NAMALWA (cell line): ENCODE measurements around the gene FHAD1.

Experiments used
- DNase-seq: peaks from one replicate; pipeline ENCODE4 v3.0.0-alpha.2; 2015; ENCODE audit warnings: low spot score

FHAD1 gene

DNA sequence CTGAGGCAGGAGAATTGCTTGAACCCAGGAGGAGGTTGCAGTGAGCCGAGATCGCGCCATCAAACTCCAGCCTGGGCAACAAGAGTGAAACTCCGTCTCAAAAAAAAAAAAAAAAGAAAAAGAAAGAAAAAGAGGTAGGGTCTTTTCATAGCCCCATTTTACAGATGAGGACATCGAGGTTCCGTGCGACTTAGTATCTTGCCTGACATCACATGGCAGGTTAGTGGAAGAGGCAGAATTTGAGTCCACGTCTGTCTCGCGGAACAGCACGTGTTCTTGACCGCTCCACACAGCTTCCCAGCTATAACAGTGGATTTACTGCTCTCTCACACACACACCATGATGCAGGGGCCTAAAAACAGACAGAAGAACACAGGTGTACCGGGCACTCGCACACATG, 192.3 kb downstream of the FHAD1 start:
- no peak for DNase-seq

DNA sequence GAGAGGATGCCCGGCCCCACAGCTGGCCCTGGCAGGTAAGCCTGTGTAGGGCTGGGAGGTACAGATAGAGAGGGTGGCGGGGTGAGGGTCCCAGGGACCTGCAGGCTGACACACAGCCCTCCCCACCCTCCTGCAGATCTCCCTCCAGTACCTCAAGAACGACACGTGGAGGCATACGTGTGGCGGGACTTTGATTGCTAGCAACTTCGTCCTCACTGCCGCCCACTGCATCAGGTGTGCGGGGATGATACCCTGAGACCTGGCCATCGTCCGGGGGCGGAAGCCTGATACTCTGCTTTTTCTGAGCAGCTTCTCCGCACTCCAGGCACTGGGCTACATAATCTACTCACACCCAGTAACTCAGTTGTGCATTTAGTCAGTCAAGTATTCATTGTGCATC, 193.3 kb downstream of the FHAD1 start:
- no peak for DNase-seq

DNA sequence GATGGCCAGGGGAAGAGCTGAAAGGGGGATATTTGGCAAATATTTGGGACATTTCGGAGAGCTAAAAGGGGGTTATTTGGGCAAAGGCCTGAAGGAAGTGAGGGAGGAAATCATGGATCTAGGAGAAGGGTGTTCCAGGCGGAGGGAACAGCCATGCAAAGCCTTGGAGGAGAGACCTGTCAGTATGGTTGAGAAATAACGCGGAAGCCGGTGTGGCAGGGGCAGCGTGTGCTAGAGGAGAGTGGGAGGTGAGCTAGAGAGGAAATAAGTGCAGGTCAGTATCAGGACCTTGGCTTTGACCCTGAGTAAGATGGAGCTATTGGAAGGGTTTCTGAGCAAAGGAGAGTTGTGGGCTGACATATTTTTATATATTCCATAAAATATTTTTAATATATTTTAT, 194.2 kb downstream of the FHAD1 start:
- DNase-seq = no peak

DNA sequence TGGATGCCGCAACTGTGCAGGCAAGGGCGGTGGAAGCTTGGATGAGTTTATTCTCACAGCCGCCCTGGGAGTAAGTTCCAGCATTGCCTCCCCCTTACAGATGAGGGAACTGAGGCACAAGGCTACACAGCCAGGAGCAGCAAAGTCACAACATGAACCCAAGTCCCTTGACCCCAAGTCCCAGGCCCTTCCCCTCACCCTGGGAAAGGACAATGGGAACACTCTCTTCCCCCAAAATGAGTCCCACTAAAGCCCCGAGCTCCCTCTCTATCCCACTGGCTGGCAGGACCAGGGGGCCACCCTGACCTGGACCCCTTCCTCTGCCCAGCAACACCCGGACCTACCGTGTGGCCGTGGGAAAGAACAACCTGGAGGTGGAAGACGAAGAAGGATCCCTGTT, 195.1 kb downstream of the FHAD1 start:
- DNase-seq = no peak

DNA sequence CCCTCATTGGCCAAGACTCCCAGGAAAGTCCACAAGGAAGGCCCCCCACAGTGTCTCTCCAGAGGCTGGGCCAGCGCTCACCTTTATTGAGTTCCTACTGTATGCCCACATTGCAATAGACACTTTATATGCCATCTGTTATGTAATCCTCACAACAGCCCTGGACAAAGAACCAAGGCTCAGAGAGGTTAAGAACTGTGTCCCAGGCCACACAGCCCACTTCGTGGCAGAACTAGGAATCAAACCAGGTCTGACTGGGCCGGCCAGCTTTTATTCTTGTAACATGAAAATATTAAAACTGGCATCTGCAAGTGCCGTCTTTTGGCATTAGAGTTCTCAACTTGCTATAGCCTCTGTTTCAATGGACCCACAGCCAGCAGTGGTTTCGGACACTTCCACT, 195.7 kb downstream of the FHAD1 start:
- no peak for DNase-seq

DNA sequence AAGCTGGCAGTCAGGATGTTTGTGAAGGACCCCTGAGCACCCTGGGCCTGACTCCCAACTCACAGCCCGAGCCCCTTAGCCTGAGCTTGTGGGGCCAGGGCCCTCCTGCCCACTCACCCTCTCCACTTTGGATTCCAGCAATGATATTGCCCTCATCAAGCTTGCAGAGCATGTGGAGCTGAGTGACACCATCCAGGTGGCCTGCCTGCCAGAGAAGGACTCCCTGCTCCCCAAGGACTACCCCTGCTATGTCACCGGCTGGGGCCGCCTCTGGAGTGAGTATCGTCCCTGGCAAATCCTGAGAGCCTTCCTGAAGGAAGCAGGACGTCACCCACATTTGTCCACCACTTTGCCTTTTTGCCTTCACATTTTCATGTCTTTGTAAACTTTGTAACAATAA, 196.3 kb downstream of the FHAD1 start:
- DNase-seq = no peak

DNA sequence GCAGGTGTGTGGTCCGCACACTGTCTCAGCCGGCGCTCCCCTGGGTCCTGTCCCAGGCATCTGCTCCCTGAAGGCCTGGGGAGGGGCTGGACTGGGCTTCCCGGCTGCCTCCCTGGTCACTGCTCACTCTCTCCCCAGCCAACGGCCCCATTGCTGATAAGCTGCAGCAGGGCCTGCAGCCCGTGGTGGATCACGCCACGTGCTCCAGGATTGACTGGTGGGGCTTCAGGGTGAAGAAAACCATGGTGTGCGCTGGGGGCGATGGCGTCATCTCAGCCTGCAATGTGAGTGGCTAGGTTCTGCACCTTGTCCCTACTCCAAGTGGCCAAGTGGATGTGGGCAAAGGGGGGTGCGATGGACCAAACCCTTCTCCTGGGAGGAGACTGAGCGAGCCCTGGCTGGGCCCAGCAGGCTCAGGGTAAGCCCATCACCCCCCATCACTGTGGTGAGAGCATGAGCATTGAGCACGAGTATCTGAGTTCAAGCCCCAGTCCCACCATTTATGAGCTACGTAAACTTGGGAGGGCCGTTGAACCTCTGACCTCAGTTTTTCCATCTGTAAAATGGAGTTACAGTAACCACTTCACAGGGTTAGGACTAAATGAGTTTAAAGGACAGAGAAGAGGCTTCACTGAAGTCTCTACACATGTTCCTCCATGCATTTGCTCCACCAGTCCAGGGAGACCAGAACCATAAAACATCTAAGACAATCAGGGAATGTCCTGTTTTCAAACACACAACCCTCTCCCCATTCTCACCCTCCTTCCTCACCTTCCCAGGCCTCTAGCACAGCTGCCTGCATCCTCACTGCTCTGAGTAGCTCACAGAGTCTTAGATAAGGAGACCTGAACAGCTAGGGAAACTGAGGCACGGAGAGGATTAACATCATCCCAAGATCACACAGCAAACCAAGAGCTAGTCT, 197.7 kb downstream of the FHAD1 start:
- no peak for DNase-seq

DNA sequence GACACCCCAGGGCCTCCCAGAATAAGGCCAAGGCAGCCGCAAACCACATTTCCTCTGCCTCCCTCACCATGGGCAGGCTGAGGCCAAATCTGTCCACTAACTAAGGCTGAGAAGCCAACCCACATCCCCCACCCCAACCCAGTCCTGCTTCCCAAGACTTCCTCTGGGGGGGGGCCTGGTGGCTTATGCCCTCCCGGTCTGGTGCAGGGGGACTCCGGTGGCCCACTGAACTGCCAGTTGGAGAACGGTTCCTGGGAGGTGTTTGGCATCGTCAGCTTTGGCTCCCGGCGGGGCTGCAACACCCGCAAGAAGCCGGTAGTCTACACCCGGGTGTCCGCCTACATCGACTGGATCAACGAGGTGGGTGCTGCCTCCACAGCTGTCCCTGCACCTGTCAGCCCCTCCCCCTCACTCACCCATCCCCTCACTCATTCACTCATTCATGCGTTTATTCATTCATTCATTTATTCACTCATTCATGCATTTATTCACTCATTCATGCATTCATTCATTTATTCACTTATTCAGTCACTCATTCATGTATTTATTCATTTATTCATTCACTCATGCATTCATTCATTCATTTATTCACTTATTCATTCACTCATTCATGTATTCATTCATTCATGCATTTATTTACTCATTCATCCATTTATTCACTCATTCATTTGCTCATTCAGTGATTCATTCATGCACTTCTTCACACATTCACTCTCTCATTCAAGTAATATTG, 198.5 kb downstream of the FHAD1 start:
- DNase-seq = no peak

DNA sequence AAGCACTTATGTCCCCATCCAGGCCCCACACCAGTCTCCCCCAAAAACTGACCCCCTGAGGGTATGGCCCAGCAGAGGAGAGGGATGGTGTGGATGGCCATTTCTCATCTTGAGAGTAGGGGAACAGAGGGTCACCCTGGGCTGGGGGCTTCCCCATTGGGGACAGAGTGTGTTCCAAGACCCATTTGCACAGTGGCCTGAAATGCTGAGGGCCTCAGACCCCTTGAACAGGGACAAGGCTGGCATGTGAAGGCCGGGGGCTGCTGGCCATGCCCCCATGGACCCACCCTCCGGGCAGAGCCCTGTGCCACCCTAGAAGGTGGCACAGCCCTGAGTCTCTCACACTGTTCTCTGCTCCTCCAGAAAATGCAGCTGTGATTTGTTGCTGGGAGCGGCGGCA, 199.2 kb downstream of the FHAD1 start:
- DNase-seq = no peak
